Heart left ventricle (tissue), 13 donors: Measurements from ENCODE around the gene CPLX3.

Experiments
- CTCF ChIP-seq, 12 donors: fragments of 200-600 bp; sonication (generic) in 4 of 12; IDR thresholded peaks; one replicate each; pipeline versions ENCODE4 v1.5.0 to v1.8.0; 2018 to 2022; ENCODE audit warnings: antibody characterized with exemption in 12 of 12, mild to moderate bottlenecking in 5 of 12
- POLR2A ChIP-seq, 2 donors: fragments of 450-650 bp; IDR thresholded peaks; one replicate each; pipeline ENCODE4 v1.6.1; 2017; ENCODE audit warnings: antibody characterized with exemption in 2 of 2, mild to moderate bottlenecking in 2 of 2, moderate library complexity in 2 of 2
- donor health status: ischemic (EF 13 %, LVEDD 7.1; RV severe dilation, severe dysfunction).
- donor health status: DM: no; HTN: yes; CAD: no.
- donor health status: DM: no; HTN: no; CAD: no.
- donor health status: ischemic (EF 25% LVEDD 6.9; RV normal size, moderate dysfunction).
- donor health status: ischemic (EF 25% LVEDD 5.7; RV mildly dilated, moderate dysfunction).
- donor health status: ischemic (EF 35%, LVEDD 5.7; RV mildly dilated, moderate dysfunction).
- donor health status: nonischemic (EF 11% LVEDD 7.7; RV severe dilation, severe dysfunction).
- donor health status: DM: yes; HTN: yes; CAD: no.
- donor health status: PGD.
- donor health status: ischemic (EF 29% LVEDD 5.4; RV normal size, mild dysfunction).
- donor health status: nonischemic (EF 23%, LVEDD 6.1; RV moderate dilation, normal function).

- TF ChIP-seq POLR2A (IDR thresholded peaks at IDR 0.05) (no peak), CTCF (IDR thresholded peaks at IDR 0.05) (no peak)
Observed at GRCh38 chr15:74832826-74833225, 6.4 kb downstream of the CPLX3 start.
